Measurements from ENCODE around the gene DOCK7.

The DOCK7 gene

DNA sequence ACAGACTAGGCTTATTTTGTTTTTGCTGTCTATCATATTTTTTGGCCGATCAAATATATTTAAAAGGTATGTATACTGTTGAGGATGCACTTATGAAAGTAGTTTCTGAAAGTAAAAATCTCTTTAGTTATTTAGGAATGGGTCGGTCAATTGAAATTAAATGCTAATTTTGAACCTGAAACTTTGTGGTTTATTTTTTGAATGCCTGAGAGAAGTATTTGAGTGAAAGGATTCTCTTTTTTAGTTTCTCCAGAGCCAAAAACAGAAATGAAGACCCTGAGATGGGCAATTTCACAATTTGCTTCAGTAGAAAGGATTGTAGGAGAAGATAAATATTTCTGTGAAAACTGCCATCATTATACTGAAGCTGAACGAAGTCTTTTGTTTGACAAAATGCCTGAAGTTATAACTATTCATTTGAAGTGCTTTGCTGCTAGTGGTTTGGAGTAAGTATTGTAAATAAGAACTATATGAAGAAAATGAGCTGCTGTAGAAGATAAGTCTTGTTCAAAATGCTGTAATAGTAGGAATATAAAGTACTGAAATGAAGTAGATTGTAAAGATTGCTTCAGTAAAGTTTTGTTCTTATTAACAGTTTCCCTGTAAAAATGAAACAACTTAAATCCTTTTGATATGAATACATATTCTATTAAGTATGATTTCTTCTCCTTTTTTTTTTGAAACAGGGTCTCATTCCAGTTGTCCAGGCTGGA lies 239.8 kb downstream of the DOCK7 start:
- no peak for DNase-seq (ENCODE audit: low read depth, low spot score)

- DNase-seq (ENCODE audit: low read depth, low spot score), result no peak
Measured at GRCh38 chr1:62444701-62445100, 243.5 kb downstream of the DOCK7 start.

- DNase-seq (ENCODE audit: low read depth, low spot score), result no peak
Measured at GRCh38 chr1:62439652-62440371, 248.4 kb downstream of the DOCK7 start.

DNA sequence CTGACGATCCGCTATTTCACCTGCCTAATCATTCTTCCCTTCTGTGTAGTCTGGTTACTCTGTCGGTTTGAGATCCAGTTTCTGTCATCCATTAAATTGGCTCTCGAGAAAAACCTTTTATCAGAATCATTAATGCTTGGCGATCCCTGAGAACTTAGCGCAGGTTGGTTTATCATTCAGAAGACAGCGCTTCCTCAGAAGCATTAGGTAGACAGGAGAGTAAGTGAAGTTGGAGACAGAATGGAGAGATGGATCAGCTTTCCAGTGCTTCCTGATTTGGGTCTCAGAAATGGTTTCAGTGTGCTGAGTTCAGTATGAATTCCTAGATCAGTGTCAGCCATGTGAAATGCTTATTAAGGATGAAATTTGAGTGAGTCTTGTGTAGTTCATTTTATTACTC lies 250.0 kb downstream of the DOCK7 start:
- DNase-seq (ENCODE audit: low read depth, low spot score), result no peak

- no peak for DNase-seq (ENCODE audit: low read depth, low spot score)
Measured at GRCh38 chr1:62437273-62437940, 250.8 kb downstream of the DOCK7 start.

DNA sequence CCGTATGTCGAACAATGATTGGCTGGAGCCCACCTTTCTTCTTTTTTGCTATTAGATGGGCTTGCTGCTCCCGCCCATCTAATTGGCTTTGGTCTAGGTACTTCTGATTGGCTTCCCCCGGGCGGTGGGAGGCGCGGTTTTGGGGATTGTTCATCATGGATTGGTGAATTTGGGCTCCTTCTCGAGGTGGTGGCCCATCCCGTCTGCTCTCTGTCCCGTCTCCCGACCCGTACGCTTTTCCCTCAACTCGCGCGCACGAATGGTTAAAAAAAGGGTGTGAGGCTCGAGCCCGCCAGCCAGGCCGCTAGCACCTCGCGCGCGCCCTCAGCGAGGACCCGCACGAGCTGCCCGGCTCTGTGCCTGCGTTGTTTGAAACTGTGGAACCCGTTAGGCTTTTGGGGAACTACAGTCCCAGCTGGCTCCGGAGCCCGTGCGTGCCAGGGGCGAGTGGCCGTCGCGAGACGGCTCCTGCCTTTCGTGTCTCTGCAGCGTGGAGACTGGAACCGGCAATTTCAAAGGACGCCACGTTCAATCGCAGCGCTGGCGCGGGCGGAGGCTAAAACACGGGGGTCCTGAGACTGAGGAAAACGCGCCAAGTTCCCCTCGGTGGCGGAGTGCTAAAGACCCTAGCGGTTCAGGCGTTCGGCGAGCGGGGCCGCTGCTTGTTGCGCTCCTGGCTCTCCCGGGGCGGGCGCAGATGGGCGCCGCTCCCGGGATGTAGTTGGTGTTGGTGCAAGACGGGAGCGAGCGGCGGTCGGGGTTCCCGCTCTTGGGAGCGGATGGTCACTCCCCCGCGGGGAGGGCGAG lies 251.5 kb downstream of the DOCK7 start, which contains the start of gene USP1:
Gene USP1, plus strand, starts transcription at position 584 of the 807 bp plus-strand sequence. CDS start 2,819 bp downstream, outside the sequence.
- peak; percentile 98 for DNase-seq (ENCODE audit: low read depth, low spot score)

- DNase-seq (ENCODE audit: low read depth, low spot score), result no peak
Measured at GRCh38 chr1:62436039-62436465, 252.1 kb downstream of the DOCK7 start.

- DNase-seq (ENCODE audit: low read depth, low spot score), result peak; percentile 26
Measured at GRCh38 chr1:62435231-62436038, 252.8 kb downstream of the DOCK7 start.

DNA sequence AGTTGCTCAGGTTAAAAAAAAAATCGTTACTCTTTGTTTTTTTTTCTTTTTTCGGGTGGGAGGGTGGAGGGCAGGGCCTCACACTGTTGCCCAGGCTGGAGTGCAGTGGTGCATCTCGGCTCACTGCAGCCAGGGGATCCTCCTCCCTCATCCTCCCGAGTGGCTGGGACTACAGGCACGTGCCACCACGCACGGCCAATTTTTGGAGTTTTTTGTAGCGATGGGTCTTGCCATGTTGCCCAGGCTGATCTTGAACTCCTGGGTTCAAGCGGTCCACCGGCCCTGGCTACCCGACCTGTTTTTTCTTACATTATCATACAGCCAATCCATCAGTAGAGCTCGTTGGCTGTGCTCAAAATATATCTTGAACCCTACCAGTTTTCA lies 253.6 kb downstream of the DOCK7 start:
- DNase-seq (ENCODE audit: low read depth, low spot score), result no peak

GRCh38 chr1:62433861-62434617 lies 254.1 kb downstream of the DOCK7 start:
- no peak for DNase-seq (ENCODE audit: low read depth, low spot score)

- no peak for DNase-seq (ENCODE audit: low read depth, low spot score)
Measured at GRCh38 chr1:62429581-62429980, 258.6 kb downstream of the DOCK7 start.

DNA sequence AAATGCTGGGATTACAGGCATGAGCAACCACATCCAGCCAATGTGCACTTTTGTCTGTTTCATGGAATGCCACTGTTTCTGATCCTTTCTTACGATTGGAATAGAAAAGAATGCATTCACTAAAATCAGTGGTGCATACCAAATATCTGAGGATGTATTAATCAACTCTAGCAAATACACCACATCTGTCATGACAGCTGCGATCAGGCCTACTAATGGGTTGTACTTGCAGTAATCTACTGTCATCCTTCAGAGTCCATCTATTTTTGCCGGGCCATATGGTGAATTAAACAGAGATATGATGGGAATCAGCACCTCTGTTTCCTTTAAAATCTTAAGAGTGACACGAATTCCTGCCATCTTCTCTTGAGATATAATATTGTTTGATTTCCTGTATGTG lies 259.8 kb downstream of the DOCK7 start:
- DNase-seq (ENCODE audit: low read depth, low spot score), result no peak

DNA sequence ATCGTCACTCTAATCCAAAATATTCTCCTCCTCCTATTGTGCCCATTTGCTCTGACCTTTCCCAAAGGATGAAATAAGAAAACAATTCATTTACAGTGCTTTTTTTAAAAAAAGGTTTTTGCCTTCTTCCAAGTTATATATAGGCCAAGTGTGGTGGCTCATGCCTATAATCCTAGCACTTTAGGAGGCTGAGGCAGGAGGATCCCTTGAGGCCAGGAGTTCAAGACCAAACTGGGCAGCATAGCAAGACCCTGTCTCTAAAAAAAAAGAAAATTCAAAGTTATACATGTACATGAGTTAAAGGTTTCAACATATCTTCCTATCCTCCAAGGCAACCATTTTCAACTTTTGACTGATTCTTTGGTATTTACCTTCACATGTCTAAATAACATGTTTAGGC lies 261.4 kb downstream of the DOCK7 start:
- no peak for DNase-seq (ENCODE audit: low read depth, low spot score)

- DNase-seq (ENCODE audit: low read depth, low spot score), result no peak
Measured at GRCh38 chr1:62426237-62426636, 261.9 kb downstream of the DOCK7 start.

GRCh38 chr1:62425041-62425440 lies 263.1 kb downstream of the DOCK7 start:
- DNase-seq (ENCODE audit: low read depth, low spot score), result no peak

- DNase-seq (ENCODE audit: low read depth, low spot score), result no peak
Measured at GRCh38 chr1:62424411-62424810, 263.8 kb downstream of the DOCK7 start.

- DNase-seq (ENCODE audit: low read depth, low spot score), result no peak
Measured at GRCh38 chr1:62423580-62424242, 264.5 kb downstream of the DOCK7 start.

DNA sequence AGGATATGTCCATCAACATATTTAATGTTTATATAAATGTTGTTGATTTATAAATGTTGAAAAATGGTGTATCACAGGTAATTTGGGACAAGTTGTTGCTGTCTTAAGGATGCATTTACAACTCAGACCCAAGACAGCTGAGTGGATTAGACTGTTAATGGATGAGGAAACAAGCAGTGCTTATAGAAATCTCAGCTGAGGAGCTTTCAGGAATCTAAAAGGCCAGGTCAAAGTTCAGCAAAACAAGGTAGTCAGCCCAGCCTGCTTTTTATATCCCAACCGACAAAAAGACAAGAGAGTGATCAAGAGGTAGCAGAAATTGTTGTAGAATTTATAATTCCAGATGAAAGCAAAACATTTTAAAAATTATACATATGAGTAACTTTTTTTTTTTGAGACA lies 268.0 kb downstream of the DOCK7 start:
- no peak for DNase-seq (ENCODE audit: low read depth, low spot score)

DNA sequence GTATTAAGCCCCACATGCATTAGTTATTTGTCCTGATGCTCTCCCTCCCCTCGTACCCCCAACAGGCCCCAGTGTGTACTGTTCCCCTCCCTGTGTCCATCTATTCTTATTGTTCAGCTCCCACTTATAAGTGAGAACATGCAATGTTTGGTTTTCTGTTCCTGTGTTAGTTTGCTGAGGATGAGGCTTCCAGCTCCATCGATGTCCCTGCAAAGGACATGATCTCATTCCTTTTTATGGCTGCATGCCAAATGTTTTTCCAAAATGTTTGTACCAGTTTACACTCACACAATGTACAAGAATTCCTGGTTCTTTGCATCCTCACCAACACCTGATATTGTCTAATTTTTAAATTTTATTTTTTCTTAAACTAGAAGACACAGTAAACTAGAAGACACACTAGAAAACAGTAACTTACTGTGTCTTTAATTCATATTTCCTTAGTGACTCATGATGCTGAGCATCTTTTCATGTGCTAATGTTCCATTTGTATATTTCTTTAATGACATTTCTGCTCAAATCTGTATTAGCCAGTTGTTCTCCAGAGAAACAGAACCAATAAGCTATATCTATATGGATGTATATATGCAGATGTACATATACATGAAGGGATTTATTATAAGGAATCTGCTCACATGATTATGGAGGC lies 270.7 kb downstream of the DOCK7 start:
- DNase-seq (ENCODE audit: low read depth, low spot score), result no peak
